Stimulated activated CD8-positive, alpha-beta memory T cell treated with anti-CD3 and anti-CD28 coated beads, Interleukin-4, amount 100 ng/mL, for 24 hours (primary cell): ENCODE results near the gene STXBP2.
A peak's percentile ranks its signal among the peaks of the same experiment; 100 is the strongest.

Experiments used
- DNase-seq: peaks from one replicate; pipeline ENCODE4 v3.0.0-alpha.2; 2020; ENCODE audit warnings: low read depth

The STXBP2 gene

DNA sequence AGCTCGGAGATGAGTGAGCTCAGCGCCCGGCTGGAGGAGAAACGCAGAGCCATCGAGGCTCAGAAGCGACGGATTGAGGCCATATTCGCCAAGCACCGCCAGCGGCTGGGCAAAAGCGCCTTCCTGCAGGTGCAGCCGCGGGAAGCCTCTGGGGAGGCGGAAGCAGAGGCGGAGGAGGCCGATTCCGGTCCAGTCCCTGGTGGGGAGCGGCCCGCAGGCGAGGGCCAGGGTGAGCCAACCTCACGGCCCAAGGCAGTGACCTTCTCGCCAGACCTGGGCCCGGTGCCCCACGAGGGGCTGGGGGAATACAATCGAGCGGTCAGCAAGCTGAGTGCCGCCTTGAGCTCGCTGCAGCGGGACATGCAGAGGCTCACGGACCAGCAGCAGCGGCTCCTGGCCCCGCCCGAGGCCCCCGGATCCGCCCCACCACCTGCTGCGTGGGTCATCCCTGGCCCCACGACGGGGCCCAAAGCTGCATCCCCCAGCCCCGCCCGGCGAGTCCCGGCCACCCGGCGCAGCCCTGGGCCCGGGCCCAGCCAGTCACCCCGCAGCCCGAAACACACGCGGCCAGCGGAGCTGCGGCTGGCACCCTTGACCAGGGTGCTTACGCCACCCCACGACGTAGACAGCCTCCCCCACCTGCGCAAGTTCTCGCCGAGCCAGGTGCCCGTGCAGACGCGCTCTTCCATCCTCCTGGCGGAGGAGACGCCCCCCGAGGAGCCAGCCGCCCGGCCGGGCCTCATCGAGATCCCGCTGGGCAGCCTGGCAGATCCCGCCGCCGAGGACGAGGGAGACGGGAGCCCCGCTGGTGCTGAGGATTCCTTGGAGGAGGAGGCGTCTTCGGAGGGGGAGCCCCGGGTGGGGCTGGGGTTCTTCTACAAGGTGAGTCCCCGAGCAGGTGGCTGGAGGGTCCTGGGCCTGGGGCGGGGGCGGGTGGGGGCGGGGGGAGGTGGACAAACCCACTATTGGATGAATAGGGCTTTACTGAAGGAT lies 24.3 kb upstream of the STXBP2 start:
- no peak for DNase-seq

DNA sequence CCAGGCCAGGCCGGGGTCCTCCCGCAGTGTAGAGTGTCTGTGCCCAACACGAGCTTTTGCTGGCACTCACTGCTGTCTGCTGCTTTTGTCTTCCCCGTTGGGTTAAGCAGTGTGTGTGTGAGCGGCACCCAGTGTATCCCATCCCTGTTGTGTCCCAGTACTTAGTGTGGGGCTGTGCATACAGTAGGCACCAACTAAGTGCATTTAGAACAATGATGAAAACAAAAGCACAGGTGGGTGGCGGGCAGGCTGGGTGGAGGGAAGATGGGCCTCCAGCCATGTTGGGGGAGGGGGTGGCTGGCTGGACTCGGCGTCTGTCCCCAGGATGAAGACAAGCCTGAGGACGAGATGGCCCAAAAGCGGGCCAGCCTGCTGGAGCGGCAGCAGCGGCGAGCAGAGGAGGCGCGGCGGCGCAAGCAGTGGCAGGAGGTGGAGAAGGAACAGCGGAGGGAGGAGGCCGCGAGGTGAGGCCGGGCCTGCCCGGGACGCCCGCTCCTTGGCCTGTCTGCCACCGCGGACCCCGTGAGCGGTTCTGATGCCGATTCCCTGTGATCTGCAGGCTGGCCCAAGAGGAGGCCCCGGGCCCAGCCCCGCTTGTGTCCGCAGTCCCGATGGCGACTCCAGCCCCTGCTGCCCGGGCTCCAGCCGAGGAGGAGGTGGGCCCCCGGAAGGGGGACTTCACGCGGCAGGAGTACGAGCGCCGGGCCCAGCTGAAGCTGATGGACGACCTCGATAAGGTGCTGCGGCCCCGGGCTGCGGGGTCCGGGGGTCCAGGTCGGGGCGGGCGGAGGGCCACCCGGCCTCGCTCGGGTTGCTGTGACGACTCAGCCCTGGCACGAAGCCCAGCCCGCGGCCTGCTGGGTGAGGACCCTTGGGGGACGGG lies 21.8 kb upstream of the STXBP2 start:
- no peak for DNase-seq

DNA sequence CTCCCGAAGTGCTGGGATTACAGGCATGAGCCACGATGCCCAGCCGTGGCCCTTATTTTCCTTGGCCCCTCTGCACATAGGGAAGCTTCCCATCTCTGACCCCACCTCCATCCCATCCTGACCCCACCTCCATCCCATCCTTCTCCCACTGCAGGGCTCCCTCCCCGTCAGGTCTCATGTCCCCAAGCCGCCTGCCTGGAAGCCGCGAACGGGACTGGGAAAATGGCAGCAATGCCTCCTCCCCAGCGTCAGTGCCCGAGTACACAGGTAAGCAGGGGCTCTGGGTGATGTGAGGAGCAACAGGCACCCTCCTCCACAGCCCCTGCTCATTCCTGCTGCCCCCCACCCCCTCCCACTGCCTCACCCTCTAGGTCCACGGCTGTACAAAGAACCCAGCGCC lies 19.7 kb upstream of the STXBP2 start:
- no peak for DNase-seq

GRCh38 chr19:7617735-7618134 lies 19.2 kb upstream of the STXBP2 start:
- no peak for DNase-seq

DNA sequence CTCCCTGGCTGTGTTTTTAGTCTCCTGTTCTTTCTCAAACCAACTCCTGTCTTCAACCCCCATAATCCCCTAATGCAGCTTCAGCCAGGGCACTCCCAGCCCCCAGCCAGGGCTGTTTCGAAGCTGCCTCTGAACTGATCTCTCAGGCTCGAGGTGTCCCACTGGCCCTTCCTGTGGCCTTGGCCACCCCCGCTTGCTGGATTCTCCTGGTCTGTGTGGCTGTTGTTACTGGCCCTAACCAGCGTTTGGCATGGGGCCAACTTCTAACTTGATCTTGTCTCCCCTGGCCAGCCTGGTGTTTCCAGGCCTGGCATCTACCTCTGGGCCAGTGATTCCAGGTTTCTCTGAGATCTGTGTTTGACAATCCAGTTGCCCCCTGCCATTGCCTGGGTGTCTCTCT lies 18.6 kb upstream of the STXBP2 start:
- no peak for DNase-seq

- DNase-seq: no peak
These were observed 18.0 kb upstream of the STXBP2 start for GRCh38 chr19:7618771-7619510.

- no peak for DNase-seq
These were observed 17.1 kb upstream of the STXBP2 start for GRCh38 chr19:7619671-7620441.

- DNase-seq: no peak
These were observed 16.2 kb upstream of the STXBP2 start for GRCh38 chr19:7620442-7621412.

DNA sequence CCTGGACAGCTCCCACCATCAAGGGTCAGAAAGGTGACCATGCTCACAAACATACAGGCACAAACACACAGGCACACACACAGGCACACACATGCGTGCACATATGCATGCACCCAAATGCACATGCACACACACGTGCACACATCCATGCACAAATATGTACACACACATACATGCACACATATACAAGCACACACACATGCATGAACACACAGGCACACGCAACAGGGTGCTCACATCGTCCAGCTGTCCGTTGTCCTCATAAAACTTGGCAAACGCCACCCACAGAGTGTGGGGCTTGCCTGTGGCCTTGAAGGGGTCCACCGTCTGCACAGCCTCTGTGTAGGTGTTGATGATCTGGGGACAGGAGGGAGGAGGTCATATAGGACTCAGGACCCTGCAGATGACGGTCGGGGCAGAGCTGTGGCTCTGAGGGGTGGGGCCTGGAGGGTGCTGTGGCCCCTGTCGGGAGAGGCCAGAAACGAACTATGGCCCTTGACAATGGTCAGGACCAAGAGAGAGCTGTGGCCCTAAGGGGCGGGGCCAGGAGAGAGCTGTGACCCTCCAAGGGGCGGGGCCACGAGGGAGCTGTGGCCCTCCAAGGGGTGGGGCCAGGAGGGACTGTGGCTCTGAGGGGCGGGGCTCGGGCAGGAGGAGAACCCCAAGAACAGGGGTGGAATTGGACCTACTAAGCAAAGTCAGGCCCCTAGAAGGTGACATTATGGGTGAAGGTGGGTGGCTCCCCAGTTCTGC lies 13.8 kb upstream of the STXBP2 start:
- DNase-seq: no peak

DNA sequence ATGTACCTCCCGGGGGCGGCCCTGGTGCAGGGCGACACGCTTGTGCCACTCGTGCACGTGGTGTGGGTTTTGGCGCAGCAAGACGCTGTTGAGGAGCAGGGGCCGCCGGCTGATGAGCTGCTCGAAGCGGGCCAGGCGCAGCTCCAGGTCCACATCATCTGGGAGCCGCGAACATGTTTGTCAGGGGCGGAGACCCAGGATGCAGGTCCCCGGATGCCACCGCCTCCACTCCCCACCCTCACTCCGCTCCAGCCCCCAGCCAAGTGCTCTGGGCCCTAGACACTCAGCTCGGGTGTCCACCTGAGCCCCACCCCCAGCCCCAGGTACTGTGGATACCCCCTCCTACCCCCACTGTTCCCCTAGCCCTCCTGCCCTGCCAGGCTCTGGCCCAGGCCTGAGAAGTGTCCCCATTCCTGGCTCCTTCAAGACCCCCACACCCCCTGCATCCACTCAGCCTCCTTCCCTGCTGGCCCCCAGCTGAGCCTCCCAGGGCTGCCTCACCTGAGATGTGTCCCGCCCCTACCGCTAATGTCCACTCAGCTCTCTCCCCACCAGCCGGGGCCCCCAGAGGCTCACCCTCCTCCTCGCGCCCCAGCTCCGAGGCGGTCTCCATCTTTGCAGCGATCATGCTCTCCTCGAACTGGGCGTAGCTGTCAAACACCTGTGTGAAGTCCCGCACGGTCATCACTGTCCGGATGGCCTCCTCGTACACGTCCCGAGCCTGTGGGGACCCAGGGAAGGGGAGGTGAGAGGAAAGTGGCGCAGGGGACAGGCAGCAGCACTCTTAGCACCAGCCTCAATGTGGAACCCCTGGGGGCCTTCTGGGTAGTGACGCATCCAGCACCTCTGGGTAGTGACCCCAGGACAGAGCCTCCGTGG lies 12.9 kb upstream of the STXBP2 start:
- DNase-seq: no peak

GRCh38 chr19:7624810-7625209 lies 12.1 kb upstream of the STXBP2 start:
- DNase-seq: no peak

- no peak for DNase-seq
These were observed 11.0 kb upstream of the STXBP2 start for GRCh38 chr19:7625763-7626372.

- DNase-seq: no peak
These were observed 9.7 kb upstream of the STXBP2 start for GRCh38 chr19:7627166-7627565.

- DNase-seq: no peak
These were observed 8.2 kb upstream of the STXBP2 start for GRCh38 chr19:7628589-7629311.

GRCh38 chr19:7629347-7630054 lies 7.4 kb upstream of the STXBP2 start, which contains the start of the genes PET100 and XAB2:
Gene PET100, plus strand, starts transcription at chr19:7629793. Its CDS starts 41 bp downstream, at chr19:7629834.
Gene XAB2, minus strand, starts transcription at chr19:7629545. Its CDS starts 18 bp downstream, at chr19:7629527.
- DNase-seq: peak; percentile 86

- DNase-seq: no peak
These were observed 5.3 kb upstream of the STXBP2 start for GRCh38 chr19:7631577-7631976.
